HFFc6 (cell line): ENCODE measurements around the gene BTNL9. TPM values are rescaled to one million over a fixed set of nuclear protein-coding genes. Genes with fewer than 3 reads are reported as not detected.
"Not testable (repeated sequence)": the region's sequence is repeated elsewhere in the genome, so short reads cannot be mapped to it uniquely, and the experiment has no call there.

Experiments
- DNase-seq: peaks from one replicate; pipeline ENCODE4 v3.0.0-alpha.2; 2018
- H3K27ac Mint-ChIP-seq: 2 replicates; pipeline ENCODE4 v1.8.0; 2020; ENCODE audit warnings: mild to moderate bottlenecking, mixed read lengths
- H3K27me3 Mint-ChIP-seq: 2 replicates; pipeline ENCODE4 v1.8.0; 2021; ENCODE audit warnings: mild to moderate bottlenecking, moderate library complexity, mixed read lengths; ENCODE audit not compliant: insufficient read depth
- H3K36me3 Mint-ChIP-seq: 2 replicates; pipeline ENCODE4 v1.8.0; 2021; ENCODE audit warnings: low read depth, mixed read lengths
- H3K4me1 Mint-ChIP-seq: 2 replicates; pipeline ENCODE4 v1.8.0; 2020; ENCODE audit warnings: low read depth, mixed read lengths
- H3K4me3 Mint-ChIP-seq: 2 replicates; pipeline ENCODE4 v1.8.0; 2020; ENCODE audit warnings: mild to moderate bottlenecking, moderate library complexity, mixed read lengths
- H3K9me3 Mint-ChIP-seq: 2 replicates; pipeline ENCODE4 v1.8.0; 2020; ENCODE audit warnings: mild to moderate bottlenecking, mixed read lengths
- long read RNA-seq: library from polyadenylated mRNA; unstranded; transcript quantifications from one replicate; pipeline ENCODE4 v2.0.0, GENCODE V29; 2019
- total RNA-seq, 6 experiments: library from RNA; stranded (reverse); fragmentation: NEBNext Ultra II Directional; extraction: Animal tissue kit (Norgen Biotek cat#: 25700); gene quantifications; 2 replicates in 1 of 6; 3 replicates in 5 of 6; pipeline ENCODE4 v1.2.3, GENCODE V29; 2021
- TF ChIP-seq, protein P1 (sequence below): fragments of 200-600 bp; sonication (generic); IDR thresholded peaks from 2 replicates; pipeline ENCODE4 v1.5.0; 2021; ENCODE audit warnings: antibody characterized with exemption, mild to moderate bottlenecking

The BTNL9 gene
- not detected for total RNA-seq
- long read RNA-seq, result 0 reads

DNA sequence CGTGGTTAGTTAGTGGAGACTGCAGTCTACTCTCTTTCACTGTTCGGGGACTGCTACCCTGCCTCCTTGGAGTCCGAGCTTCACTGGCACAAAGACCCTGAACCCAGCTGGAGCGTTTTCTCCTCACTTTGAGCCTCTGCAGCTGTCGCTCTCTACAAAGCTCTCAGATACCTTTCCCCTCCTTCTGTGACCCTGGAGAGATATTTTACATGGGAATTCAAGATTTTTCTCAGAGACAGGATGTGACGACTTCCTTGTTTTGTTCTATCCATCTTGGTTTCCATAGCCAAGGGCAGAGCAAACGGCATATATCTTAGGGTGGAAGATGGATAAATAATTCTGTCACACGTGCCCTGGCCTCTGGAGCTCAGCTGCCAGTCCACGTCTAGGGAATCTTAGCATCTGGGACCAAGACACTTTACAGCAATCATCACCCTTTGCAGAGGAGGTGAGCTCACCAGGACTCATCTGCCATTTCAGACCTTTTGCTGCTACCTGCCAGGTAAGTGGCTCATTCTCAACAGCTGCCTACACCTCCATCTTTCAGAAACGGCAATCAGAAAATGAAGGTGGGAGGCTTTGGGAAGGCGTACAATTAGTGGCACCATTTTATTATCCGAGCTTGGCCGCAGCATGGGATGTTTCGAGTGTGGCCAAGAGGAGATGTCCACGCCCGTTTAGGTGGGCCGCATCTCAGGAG, at the start of gene BTNL9:
BTNL9 (plus strand) TSS at position 336 of the 700 bp plus-strand sequence. CDS start 5,224 bp downstream, outside the sequence.
- Mint-ChIP-seq H3K27me3 (peaks cover 20% of the 10 kb centered on the region), H3K36me3 (no peaks in the 10 kb centered on the region), H3K9me3 (no peaks in the 10 kb centered on the region), H3K4me3 (no peak within 1 kb of the TSS), H3K27ac (no peak within 1 kb of the TSS), H3K4me1 (no peaks in the 10 kb centered on the region)
- no peak for DNase-seq
- TF ChIP-seq, protein P1, sequence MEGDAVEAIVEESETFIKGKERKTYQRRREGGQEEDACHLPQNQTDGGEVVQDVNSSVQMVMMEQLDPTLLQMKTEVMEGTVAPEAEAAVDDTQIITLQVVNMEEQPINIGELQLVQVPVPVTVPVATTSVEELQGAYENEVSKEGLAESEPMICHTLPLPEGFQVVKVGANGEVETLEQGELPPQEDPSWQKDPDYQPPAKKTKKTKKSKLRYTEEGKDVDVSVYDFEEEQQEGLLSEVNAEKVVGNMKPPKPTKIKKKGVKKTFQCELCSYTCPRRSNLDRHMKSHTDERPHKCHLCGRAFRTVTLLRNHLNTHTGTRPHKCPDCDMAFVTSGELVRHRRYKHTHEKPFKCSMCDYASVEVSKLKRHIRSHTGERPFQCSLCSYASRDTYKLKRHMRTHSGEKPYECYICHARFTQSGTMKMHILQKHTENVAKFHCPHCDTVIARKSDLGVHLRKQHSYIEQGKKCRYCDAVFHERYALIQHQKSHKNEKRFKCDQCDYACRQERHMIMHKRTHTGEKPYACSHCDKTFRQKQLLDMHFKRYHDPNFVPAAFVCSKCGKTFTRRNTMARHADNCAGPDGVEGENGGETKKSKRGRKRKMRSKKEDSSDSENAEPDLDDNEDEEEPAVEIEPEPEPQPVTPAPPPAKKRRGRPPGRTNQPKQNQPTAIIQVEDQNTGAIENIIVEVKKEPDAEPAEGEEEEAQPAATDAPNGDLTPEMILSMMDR, result no peak

DNA sequence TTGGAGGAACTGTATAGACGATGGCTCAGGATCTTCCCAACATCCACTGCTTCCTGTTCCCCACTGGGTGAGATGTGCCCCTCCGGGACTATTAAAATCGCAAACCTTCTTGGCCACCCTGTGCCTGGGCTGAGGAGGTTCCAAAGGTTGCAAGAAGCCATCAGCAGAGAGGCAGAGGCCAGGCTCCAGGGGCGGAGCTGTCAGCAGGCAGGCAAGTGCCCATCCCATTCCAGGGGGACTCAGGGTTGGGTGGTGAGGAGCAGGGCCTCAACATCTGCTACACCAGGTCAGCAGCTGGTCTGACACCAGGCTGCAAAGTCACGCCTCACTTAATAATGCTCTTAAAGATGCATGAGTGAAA, 49.2 kb upstream of the BTNL9 start:
- no peaks in the 10 kb centered on the region for H3K36me3 Mint-ChIP-seq
- DNase-seq, result no peak
- no peaks in the 10 kb centered on the region for H3K4me1 Mint-ChIP-seq
- no peaks in the 10 kb centered on the region for H3K27me3 Mint-ChIP-seq
- TF ChIP-seq, protein P1, result no peak
- H3K27ac Mint-ChIP-seq, result no peak overlapping the region
- H3K4me3 Mint-ChIP-seq, result no peak overlapping the region
- H3K9me3 Mint-ChIP-seq, result no peaks in the 10 kb centered on the region; the same call in none of the 2 replicates

DNA sequence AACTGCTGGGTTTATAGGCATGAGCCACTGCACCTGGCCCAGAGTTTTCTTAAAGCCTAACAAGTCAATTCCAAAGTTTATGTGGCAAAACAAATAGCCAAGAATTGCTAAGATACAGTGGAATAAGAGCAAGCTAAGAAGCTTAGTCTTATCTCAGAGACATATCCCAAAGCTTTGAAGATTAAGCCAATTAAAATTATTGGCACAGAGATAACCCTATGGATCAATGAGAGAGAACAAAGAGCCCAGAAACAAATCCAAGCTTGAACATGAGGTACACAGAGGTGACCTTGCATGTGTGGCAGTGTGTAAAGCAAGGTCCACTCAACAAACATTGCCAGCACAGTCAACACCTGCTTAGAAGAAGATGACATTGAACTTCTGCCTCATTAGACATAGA, 38.1 kb upstream of the BTNL9 start:
- H3K27ac Mint-ChIP-seq, result no peak overlapping the region

DNA sequence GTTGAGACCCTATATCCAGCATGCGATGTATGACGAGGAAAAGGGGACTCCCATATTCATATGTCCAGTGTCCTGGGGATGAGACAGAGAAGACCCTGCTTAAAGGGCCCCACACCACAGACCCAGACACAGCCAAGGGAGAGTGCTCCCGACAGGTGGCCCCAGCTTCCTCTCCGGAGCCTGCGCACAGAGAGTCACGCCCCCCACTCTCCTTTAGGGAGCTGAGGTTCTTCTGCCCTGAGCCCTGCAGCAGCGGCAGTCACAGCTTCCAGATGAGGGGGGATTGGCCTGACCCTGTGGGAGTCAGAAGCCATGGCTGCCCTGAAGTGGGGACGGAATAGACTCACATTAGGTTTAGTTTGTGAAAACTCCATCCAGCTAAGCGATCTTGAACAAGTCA, 34.3 kb upstream of the BTNL9 start:
- no peak overlapping the region for H3K27ac Mint-ChIP-seq
- no peak overlapping the region for H3K4me3 Mint-ChIP-seq
- no peaks in the 10 kb centered on the region for H3K4me1 Mint-ChIP-seq
- H3K27me3 Mint-ChIP-seq, result no peaks in the 10 kb centered on the region
- no peaks in the 10 kb centered on the region for H3K36me3 Mint-ChIP-seq
- no peak for DNase-seq
- peaks cover 9% of the 10 kb centered on the region for H3K9me3 Mint-ChIP-seq
- TF ChIP-seq, protein P1, result no peak

More for the DNA sequence above, 38.1 kb upstream of the BTNL9 start:
- TF ChIP-seq, protein P1, result no peak
- Mint-ChIP-seq H3K36me3 (no peaks in the 10 kb centered on the region), H3K9me3 (peaks cover 10% of the 10 kb centered on the region), H3K4me3 (no peak overlapping the region), H3K4me1 (no peaks in the 10 kb centered on the region), H3K27me3 (no peaks in the 10 kb centered on the region)
- DNase-seq, result no peak

DNA sequence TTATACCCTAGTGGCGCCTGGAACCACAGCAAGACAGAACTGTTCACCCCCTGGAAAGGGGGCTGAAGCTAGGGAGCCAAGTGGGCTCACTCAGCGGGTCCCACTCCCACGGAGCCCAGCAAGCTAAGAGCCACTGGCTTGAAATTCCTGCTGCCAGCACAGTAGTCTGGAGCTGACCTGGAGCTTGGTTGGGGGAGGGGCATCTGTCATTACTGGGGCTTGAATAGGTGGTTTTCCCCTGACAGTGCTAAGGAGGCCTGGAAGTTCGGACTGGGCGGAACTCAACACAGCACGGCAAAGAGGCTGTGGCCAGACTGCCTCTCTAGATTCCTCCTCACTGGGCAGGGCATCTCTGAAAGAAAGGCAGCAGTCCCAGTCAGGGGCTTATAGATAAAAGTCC, 31.9 kb upstream of the BTNL9 start:
- TF ChIP-seq, protein P1, result no peak
- H3K4me1 Mint-ChIP-seq, result no peaks in the 10 kb centered on the region
- no peaks in the 10 kb centered on the region for H3K36me3 Mint-ChIP-seq
- H3K4me3 Mint-ChIP-seq, result no peak overlapping the region
- no peaks in the 10 kb centered on the region; the same call in 1 of the 2 replicates for H3K27me3 Mint-ChIP-seq
- H3K9me3 Mint-ChIP-seq, result peaks cover 9% of the 10 kb centered on the region
- no peak for DNase-seq
- H3K27ac Mint-ChIP-seq, result no peak overlapping the region

DNA sequence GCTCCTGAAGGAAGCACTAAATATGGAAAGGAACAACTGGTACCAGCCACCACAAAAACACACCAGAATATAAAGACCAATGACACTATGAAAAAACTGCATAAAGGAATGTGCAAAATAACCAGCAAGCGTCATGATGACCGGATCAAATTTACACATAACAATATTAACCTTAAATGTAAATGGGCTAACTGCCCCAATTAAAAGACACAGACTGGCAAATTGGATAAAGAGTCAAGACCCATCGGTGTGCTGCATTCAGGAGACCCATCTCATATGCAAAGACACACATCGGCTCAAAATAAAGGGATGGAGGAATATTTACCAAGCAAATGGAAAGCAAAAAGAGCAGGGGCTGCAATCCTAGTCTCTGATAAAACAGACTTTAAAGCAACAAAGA, 30.0 kb upstream of the BTNL9 start:
- H3K27ac Mint-ChIP-seq, H3K27me3 Mint-ChIP-seq, H3K4me3 Mint-ChIP-seq, H3K4me1 Mint-ChIP-seq, H3K9me3 Mint-ChIP-seq, DNase-seq, H3K36me3 Mint-ChIP-seq: not testable (repeated sequence)

DNA sequence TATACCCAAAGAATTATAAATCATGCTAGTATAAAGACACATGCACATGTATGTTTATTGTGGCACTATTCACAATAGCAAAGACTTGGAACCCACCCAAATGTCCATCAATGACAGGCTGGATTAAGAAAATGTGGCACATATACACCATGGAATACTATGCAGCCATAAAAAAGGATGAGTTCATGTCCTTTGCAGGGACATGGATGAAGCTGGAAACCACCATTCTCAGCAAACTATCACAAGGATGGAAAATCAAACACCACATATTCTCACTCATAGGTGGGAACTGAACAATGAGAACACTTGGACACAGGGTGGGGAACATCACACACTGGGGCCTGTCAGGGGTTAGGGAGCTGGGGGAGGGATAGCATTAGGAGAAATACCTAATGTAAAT, 25.4 kb upstream of the BTNL9 start:
- not testable (repeated sequence) for H3K4me1 Mint-ChIP-seq, H3K27ac Mint-ChIP-seq, H3K9me3 Mint-ChIP-seq, H3K4me3 Mint-ChIP-seq, DNase-seq, H3K27me3 Mint-ChIP-seq, H3K36me3 Mint-ChIP-seq

DNA sequence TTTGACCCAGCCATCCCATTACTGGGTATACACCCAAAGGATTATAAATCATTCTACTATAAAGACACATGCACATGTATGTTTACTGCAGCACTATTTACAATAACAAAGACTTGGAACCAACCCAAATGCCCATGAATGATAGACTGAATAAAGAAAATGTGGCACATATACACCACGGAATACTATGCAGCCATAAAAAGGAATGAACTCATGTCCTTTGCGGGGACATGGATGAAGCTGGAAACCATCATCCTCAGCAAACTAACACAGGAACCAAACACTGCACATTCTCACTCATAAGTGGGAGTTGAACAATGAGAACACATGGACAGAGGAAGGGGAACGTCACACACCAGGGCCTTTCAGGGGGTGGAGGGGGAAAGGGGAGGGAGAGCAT, 22.6 kb upstream of the BTNL9 start:
- H3K4me1 Mint-ChIP-seq, H3K27me3 Mint-ChIP-seq, H3K27ac Mint-ChIP-seq, H3K36me3 Mint-ChIP-seq, H3K4me3 Mint-ChIP-seq, DNase-seq: not testable (repeated sequence)
- peaks cover 25% of the 10 kb centered on the region for H3K9me3 Mint-ChIP-seq
